ENCODE data around the gene RPL11.
A peak's percentile ranks its signal among the peaks of the same experiment; 100 is the strongest.
"Not testable (repeated sequence)": the region's sequence is repeated elsewhere in the genome, so short reads cannot be mapped to it uniquely, and the experiment has no call there.

The RPL11 gene

GRCh38 chr1:23691499-23692307 lies at the start of gene RPL11:
Gene RPL11, plus strand, starts transcription at chr1:23691806. Its CDS starts 18 bp downstream, at chr1:23691824.
- peak; percentile 62 to 74 for DNase-seq (ENCODE audit: low read depth in 2 of 2)

- DNase-seq (ENCODE audit: low read depth in 2 of 2) = no peak
Observed at GRCh38 chr1:23643736-23644554, 47.7 kb upstream of the RPL11 start.

GRCh38 chr1:23644555-23644866 lies 47.1 kb upstream of the RPL11 start:
- DNase-seq (ENCODE audit: low read depth in 2 of 2) = no peak

GRCh38 chr1:23645338-23645737 lies 46.3 kb upstream of the RPL11 start:
- no peak for DNase-seq (ENCODE audit: low read depth in 2 of 2)

GRCh38 chr1:23646091-23646490 lies 45.5 kb upstream of the RPL11 start:
- DNase-seq (ENCODE audit: low read depth in 2 of 2) = no peak

GRCh38 chr1:23646541-23646940 lies 45.1 kb upstream of the RPL11 start:
- no peak for DNase-seq (ENCODE audit: low read depth in 2 of 2)

GRCh38 chr1:23648576-23648975 lies 43.0 kb upstream of the RPL11 start:
- DNase-seq (ENCODE audit: low read depth in 2 of 2) = no peak

- DNase-seq (ENCODE audit: low read depth in 2 of 2) = not testable (repeated sequence)
Observed at GRCh38 chr1:23649157-23649556, 42.4 kb upstream of the RPL11 start.

- DNase-seq (ENCODE audit: low read depth in 2 of 2) = no peak
Observed at GRCh38 chr1:23650344-23650990, 41.1 kb upstream of the RPL11 start.

- DNase-seq (ENCODE audit: low read depth in 2 of 2) = no peak
Observed at GRCh38 chr1:23651069-23651808, 40.4 kb upstream of the RPL11 start.

GRCh38 chr1:23657659-23658275 lies 33.8 kb upstream of the RPL11 start:
- no peak for DNase-seq (ENCODE audit: low read depth in 2 of 2)

- no peak for DNase-seq (ENCODE audit: low read depth in 2 of 2)
Observed at GRCh38 chr1:23660671-23661070, 30.9 kb upstream of the RPL11 start.

GRCh38 chr1:23661887-23662286 lies 29.7 kb upstream of the RPL11 start:
- no peak for DNase-seq (ENCODE audit: low read depth in 2 of 2)

- DNase-seq (ENCODE audit: low read depth in 2 of 2) = no peak
Observed at GRCh38 chr1:23664837-23665795, 26.5 kb upstream of the RPL11 start.

GRCh38 chr1:23667411-23667810 lies 24.2 kb upstream of the RPL11 start:
- DNase-seq (ENCODE audit: low read depth in 2 of 2) = no peak

GRCh38 chr1:23670709-23671108 lies 20.9 kb upstream of the RPL11 start:
- DNase-seq (ENCODE audit: low read depth in 2 of 2) = no peak

GRCh38 chr1:23673086-23673813 lies 18.4 kb upstream of the RPL11 start:
- no peak for DNase-seq (ENCODE audit: low read depth in 2 of 2)

- no peak for DNase-seq (ENCODE audit: low read depth in 2 of 2)
Observed at GRCh38 chr1:23679815-23680214, 11.8 kb upstream of the RPL11 start.

- DNase-seq (ENCODE audit: low read depth in 2 of 2) = no peak
Observed at GRCh38 chr1:23682946-23683345, 8.7 kb upstream of the RPL11 start.

GRCh38 chr1:23684415-23684814 lies 7.2 kb upstream of the RPL11 start:
- no peak for DNase-seq (ENCODE audit: low read depth in 2 of 2)
